NOMO-1 treated with DMSO at 0.1 percent for 48 hours (cell line): ENCODE data around the gene PTRH2.
A peak's percentile ranks its signal among the peaks of the same experiment; 100 is the strongest.

ENCODE experiments used
- DNase-seq: peaks from one replicate; lab custom pipeline; 2025; ENCODE audit not compliant: unreplicated experiment; lab: John Stamatoyannopoulos, UW

Gene PTRH2

GRCh38 chr17:59671386-59671785 is 35.8 kb downstream of the PTRH2 start:
- no peak for DNase-seq

DNA sequence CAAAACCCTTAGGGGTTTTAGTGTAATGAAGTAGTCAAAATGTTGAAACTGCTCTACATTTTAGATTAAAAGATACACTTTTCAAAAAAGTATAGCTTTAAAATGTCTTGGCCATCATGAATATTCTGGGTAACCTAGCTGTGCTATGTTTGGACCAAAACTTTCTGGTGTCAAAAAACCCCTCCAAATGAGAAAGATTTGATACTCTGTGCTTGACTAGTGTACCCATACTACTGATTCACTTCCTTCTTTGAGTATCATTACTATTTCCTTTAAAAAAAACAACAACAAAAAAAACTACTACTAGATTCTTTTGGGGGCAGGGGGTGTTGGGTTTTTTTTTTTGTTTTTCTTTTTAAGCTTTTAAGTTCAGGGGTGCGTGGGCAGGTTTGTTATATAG is 37.3 kb downstream of the PTRH2 start:
- no peak for DNase-seq

GRCh38 chr17:59669411-59669810 is 37.8 kb downstream of the PTRH2 start:
- no peak for DNase-seq

GRCh38 chr17:59668816-59669215 is 38.4 kb downstream of the PTRH2 start:
- peak; percentile 35 for DNase-seq

DNA sequence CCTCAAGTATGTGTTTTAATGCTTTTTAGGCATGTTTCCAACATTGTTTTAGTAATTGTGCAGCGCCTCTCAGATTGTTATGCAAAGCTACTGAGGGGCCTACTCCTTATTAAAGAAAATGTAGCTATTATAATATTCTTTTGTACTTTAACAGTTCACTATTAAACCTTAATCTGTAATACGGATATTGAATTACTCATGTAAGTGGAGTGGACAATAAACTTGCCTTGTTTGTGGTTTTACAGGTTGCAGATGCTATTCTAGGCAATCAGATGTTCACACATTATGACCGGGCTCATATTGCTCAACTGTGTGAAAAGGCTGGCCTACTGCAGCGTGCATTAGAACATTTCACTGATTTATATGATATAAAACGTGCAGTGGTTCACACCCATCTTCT is 41.0 kb downstream of the PTRH2 start:
- peak; percentile 55 for DNase-seq

DNA sequence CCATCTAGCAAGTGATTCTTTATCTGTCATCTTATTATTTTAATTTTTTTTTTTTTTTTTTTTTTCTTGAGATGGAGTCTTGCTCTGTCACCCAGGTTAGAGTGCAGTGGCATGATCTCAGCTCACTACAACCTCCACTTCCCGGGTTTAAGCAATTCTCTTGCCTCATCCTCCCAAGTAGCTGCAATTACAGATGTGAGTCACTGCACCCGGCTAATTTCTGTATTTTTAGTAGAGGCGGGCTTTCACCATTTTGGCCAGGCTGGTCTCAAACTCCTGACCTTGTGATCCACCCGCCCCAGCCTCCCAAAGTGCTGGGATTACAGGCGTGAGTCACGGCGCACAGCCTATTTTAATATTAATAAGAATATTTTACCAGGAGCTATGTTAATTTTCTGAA is 50.6 kb downstream of the PTRH2 start:
- peak; percentile 87 for DNase-seq

DNA sequence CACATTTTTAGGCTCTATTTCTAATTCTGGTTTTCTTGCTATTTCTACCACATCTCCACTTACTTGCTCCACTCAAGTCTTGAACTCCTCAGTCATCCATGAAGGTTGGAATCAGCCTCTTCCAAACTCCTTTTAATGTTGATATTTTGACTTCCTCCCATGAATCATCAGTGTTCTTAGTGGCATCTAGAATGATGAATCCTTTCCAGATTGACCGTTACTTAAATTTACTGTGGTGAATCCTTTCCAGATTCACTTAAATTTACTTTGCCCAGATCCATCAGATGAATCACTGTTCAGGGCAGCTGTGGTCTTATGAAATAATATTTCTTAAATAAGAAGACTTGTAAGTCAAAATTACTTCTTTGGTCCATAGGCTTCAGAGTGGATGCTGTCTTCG is 55.1 kb downstream of the PTRH2 start:
- no peak for DNase-seq

GRCh38 chr17:59651346-59651745 is 55.9 kb downstream of the PTRH2 start:
- DNase-seq, result no peak

- no peak for DNase-seq
Observed at GRCh38 chr17:59650642-59651041, 56.6 kb downstream of the PTRH2 start.

DNA sequence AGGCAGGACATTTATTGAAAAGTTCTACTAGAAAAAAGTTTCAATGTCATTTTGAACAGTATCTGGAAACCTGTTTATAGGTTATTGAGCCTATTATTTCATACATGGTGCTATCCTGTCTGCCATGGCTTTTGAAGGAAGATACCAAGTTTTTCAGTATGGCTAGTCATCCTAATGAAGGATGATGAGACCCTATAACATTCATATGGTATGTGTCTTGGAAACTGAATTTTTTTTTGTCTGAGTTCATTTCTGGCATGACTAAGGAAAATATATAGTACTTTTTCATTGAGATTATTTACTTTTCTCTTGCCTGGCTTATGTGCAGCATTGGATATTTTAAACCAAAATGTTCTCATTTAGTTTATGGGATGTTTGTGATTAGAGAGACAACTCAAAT is 57.3 kb downstream of the PTRH2 start:
- DNase-seq, result no peak
